Stromal cell of bone marrow (primary cell): ENCODE results near the gene GBP4.
"Not testable (repeated sequence)": the region's sequence is repeated elsewhere in the genome, so short reads cannot be mapped to it uniquely, and the experiment has no call there.

ENCODE experiments used
- DNase-seq: peaks from one replicate; pipeline ENCODE4 v3.0.0-alpha.2; 2012; ENCODE audit warnings: low read depth

GBP4 gene

GRCh38 chr1:89198491-89199072 lies at the start of gene GBP4:
Gene GBP4 (minus strand): TSS chr1:89198942. CDS start chr1:89198834, 108 bp downstream.
- DNase-seq: peak; percentile 15

- no peak for DNase-seq
Measured at GRCh38 chr1:89243046-89243445, 44.3 kb upstream of the GBP4 start.

GRCh38 chr1:89221341-89221740 lies 22.6 kb upstream of the GBP4 start:
- no peak for DNase-seq

GRCh38 chr1:89219851-89220250 lies 21.1 kb upstream of the GBP4 start:
- not testable (repeated sequence) for DNase-seq

- not testable (repeated sequence) for DNase-seq
Measured at GRCh38 chr1:89218941-89219340, 20.2 kb upstream of the GBP4 start.

GRCh38 chr1:89213347-89213746 lies 14.6 kb upstream of the GBP4 start:
- no peak for DNase-seq

GRCh38 chr1:89211035-89211634 lies 12.4 kb upstream of the GBP4 start:
- DNase-seq: no peak

GRCh38 chr1:89206373-89206772 lies 7.6 kb upstream of the GBP4 start:
- DNase-seq: no peak

- no peak for DNase-seq
Measured at GRCh38 chr1:89203166-89203565, 4.4 kb upstream of the GBP4 start.

GRCh38 chr1:89201106-89201794 lies 2.5 kb upstream of the GBP4 start:
- DNase-seq: no peak

GRCh38 chr1:89200663-89201062 lies 1.9 kb upstream of the GBP4 start:
- no peak for DNase-seq

GRCh38 chr1:89199525-89200031 lies 836 bp upstream of the GBP4 start:
- no peak for DNase-seq

GRCh38 chr1:89198081-89198480 lies 661 bp downstream of the GBP4 start:
- DNase-seq: no peak

- no peak for DNase-seq
Measured at GRCh38 chr1:89195476-89195875, 3.3 kb downstream of the GBP4 start.

GRCh38 chr1:89191314-89191713 lies 7.4 kb downstream of the GBP4 start:
- DNase-seq: no peak

- DNase-seq: no peak
Measured at GRCh38 chr1:89190017-89190416, 8.7 kb downstream of the GBP4 start.

- DNase-seq: no peak
Measured at GRCh38 chr1:89179343-89179742, 19.4 kb downstream of the GBP4 start.

GRCh38 chr1:89176971-89177370 lies 21.8 kb downstream of the GBP4 start:
- DNase-seq: no peak

- no peak for DNase-seq
Measured at GRCh38 chr1:89175601-89176256, 23.0 kb downstream of the GBP4 start, which contains the start of gene GBP7. Gene GBP7 (minus strand): TSS chr1:89176003. CDS start chr1:89171935, 4,068 bp downstream.

GRCh38 chr1:89174491-89174890 lies 24.3 kb downstream of the GBP4 start:
- no peak for DNase-seq

- DNase-seq: no peak
Measured at GRCh38 chr1:89172468-89173143, 26.1 kb downstream of the GBP4 start.

- DNase-seq: no peak
Measured at GRCh38 chr1:89171067-89171438, 27.7 kb downstream of the GBP4 start.
